Measurements from ENCODE around the gene ELK4. TPM values are rescaled to one million over a fixed set of nuclear protein-coding genes. Genes with fewer than 3 reads are reported as not detected.

Gene ELK4
- polyA plus RNA-seq, 3 donors, result 1.4 to 9.0 (median 2.6) TPM

GRCh38 chr1:205590457-205590768 is 41.4 kb downstream of the ELK4 start:
- Histone ChIP-seq H4K20me1 (ENCODE audit: insufficient read depth, low read length) (no peaks in the 10 kb centered on the region), H2AFZ (ENCODE audit: insufficient read depth, low read depth, low read length, poor library complexity, severe bottlenecking) (peak overlapping the region; percentile 48), H3K27me3 (ENCODE audit: control insufficient read depth in 2 of 2, insufficient read depth in 2 of 2, low read length in 2 of 2) (no peaks in the 10 kb centered on the region), H3K9ac (ENCODE audit: insufficient read depth, low read length, poor library complexity, severe bottlenecking) (no peak overlapping the region), H3K4me3 (replicated peaks in 1 of 3; ENCODE audit: low read depth in 2 of 3, low read length in 3 of 3) (no peak overlapping the region), H3K9me3 (replicated peaks in 1 of 2; ENCODE audit: control insufficient read depth in 1 of 2, insufficient read depth in 1 of 2, low read length in 2 of 2) (no peaks in the 10 kb centered on the region), H3K27ac (ENCODE audit: low read depth in 1 of 2, low read length in 2 of 2) (no peak overlapping the region), H3K79me2 (ENCODE audit: insufficient read depth, low read length) (no peaks in the 10 kb centered on the region), H3K36me3 (replicated peaks in 1 of 2; ENCODE audit: control insufficient read depth in 1 of 2, insufficient read depth in 2 of 2, low read length in 2 of 2) (no peaks in the 10 kb centered on the region), H3K4me1 (ENCODE audit: control insufficient read depth in 1 of 2, insufficient read depth in 2 of 2, low read length in 2 of 2) (peaks cover 14 to 20% of the 10 kb centered on the region in 2 donors), H3K4me2 (replicated peaks; ENCODE audit: extremely low read depth, low read length, poor library complexity, severe bottlenecking) (no peak overlapping the region)
- H3K27me3 Mint-ChIP-seq (ENCODE audit: low read depth in 3 of 3), result peaks cover 0 to 6% (median 2%) of the 10 kb centered on the region in 3 donors
- no peak overlapping the region for H3K27ac Mint-ChIP-seq
- DNase-seq, result no peak
- WGBS (ENCODE audit: insufficient coverage), result no CpG with 5 or more reads among the region's 5 CpGs
- no peak for TF ChIP-seq CTCF (IDR thresholded peaks at IDR 0.05)
- peaks cover 31% of the 10 kb centered on the region for H3K4me1 Mint-ChIP-seq
- H3K36me3 Mint-ChIP-seq, result peaks cover 0 to 3% of the 10 kb centered on the region in 2 donors
- H3K4me3 Mint-ChIP-seq, result no peak overlapping the region
- peaks cover 0 to 2% (median 0%) of the 10 kb centered on the region in 7 donors for H3K9me3 Mint-ChIP-seq
- intact Hi-C loops (cut with micrococcal nuclease), result loop anchor here (2.0 to 5.0 kb wide), 3 partner anchors 42 to 117 kb away; partner anchors contain the start of gene ELK4 (in 1 of the 2)

- H3K4me3 Mint-ChIP-seq, result no peak overlapping the region
- no peaks in the 10 kb centered on the region for H3K36me3 ChIP-seq (replicated peaks in 1 of 2; ENCODE audit: control insufficient read depth in 1 of 2, insufficient read depth in 2 of 2, low read length in 2 of 2)
- H3K27me3 Mint-ChIP-seq (ENCODE audit: low read depth in 3 of 3), result peaks cover 0 to 4% (median 2%) of the 10 kb centered on the region in 3 donors
- no peaks in the 10 kb centered on the region for H3K27me3 ChIP-seq (ENCODE audit: control insufficient read depth in 2 of 2, insufficient read depth in 2 of 2, low read length in 2 of 2)
- H3K27ac ChIP-seq (ENCODE audit: low read depth in 1 of 2, low read length in 2 of 2), result no peak overlapping the region
- intact Hi-C loops (cut with micrococcal nuclease), result loop anchor here (2.0 to 5.0 kb wide), 3 partner anchors 42 to 117 kb away; partner anchors contain the start of gene ELK4 (in 1 of the 2)
- H3K36me3 Mint-ChIP-seq, result peaks cover 0 to 3% of the 10 kb centered on the region in 2 donors
- no peak overlapping the region for H3K4me3 ChIP-seq (replicated peaks in 1 of 3; ENCODE audit: low read depth in 2 of 3, low read length in 3 of 3)
- H3K27ac Mint-ChIP-seq, result no peak overlapping the region
- H3K9ac ChIP-seq (ENCODE audit: insufficient read depth, low read length, poor library complexity, severe bottlenecking), result no peak overlapping the region
- H4K20me1 ChIP-seq (ENCODE audit: insufficient read depth, low read length), result no peaks in the 10 kb centered on the region
- no peaks in the 10 kb centered on the region for H3K79me2 ChIP-seq (ENCODE audit: insufficient read depth, low read length)
- WGBS (ENCODE audit: insufficient coverage), result 100% methylated on average over 5 of the region's 7 CpGs
- H3K4me1 ChIP-seq (ENCODE audit: control insufficient read depth in 1 of 2, insufficient read depth in 2 of 2, low read length in 2 of 2), result peaks cover 14 to 20% of the 10 kb centered on the region in 2 donors
- H3K4me2 ChIP-seq (replicated peaks; ENCODE audit: extremely low read depth, low read length, poor library complexity, severe bottlenecking), result no peak overlapping the region
- peaks cover 31% of the 10 kb centered on the region for H3K4me1 Mint-ChIP-seq
- H3K9me3 Mint-ChIP-seq, result peaks cover 0 to 2% (median 0%) of the 10 kb centered on the region in 7 donors
- no peak overlapping the region for H2AFZ ChIP-seq (ENCODE audit: insufficient read depth, low read depth, low read length, poor library complexity, severe bottlenecking)
- no peak for TF ChIP-seq CTCF (IDR thresholded peaks at IDR 0.05)
- no peaks in the 10 kb centered on the region for H3K9me3 ChIP-seq (replicated peaks in 1 of 2; ENCODE audit: control insufficient read depth in 1 of 2, insufficient read depth in 1 of 2, low read length in 2 of 2)
- DNase-seq, result no peak
Observed at GRCh38 chr1:205589618-205590456, 42.0 kb downstream of the ELK4 start.

Data from CD14-positive monocyte (primary cell).